Skeletal muscle cell (primary cell): ENCODE measurements around the gene TEAD1.
"Not testable (repeated sequence)": the region's sequence is repeated elsewhere in the genome, so short reads cannot be mapped to it uniquely, and the experiment has no call there.

Experiments
- DNase-seq: peaks from one replicate; pipeline ENCODE4 v3.0.0-alpha.2; 2010; ENCODE audit warnings: low read depth
- H3K4me3 ChIP-seq: 2 replicates; pipeline ENCODE4 v1.5.1; 2011; ENCODE audit warnings: low read depth, mild to moderate bottlenecking, control low read depth, low read length, moderate library complexity

Gene TEAD1

GRCh38 chr11:12754582-12755234, 80.5 kb downstream of the TEAD1 start:
- no peak for DNase-seq
- no peak overlapping the region for H3K4me3 ChIP-seq

- no peak overlapping the region for H3K4me3 ChIP-seq
- no peak for DNase-seq
These were observed 81.6 kb downstream of the TEAD1 start for GRCh38 chr11:12755510-12756453.

GRCh38 chr11:12756454-12756806, 82.2 kb downstream of the TEAD1 start:
- no peak overlapping the region for H3K4me3 ChIP-seq
- no peak for DNase-seq

- no peak overlapping the region for H3K4me3 ChIP-seq
- no peak for DNase-seq
These were observed 82.6 kb downstream of the TEAD1 start for GRCh38 chr11:12756867-12757266.

- no peak for DNase-seq
- no peak overlapping the region for H3K4me3 ChIP-seq
These were observed 83.2 kb downstream of the TEAD1 start for GRCh38 chr11:12757416-12757815.

GRCh38 chr11:12758117-12758516, 83.9 kb downstream of the TEAD1 start:
- DNase-seq, H3K4me3 ChIP-seq: not testable (repeated sequence)

GRCh38 chr11:12761029-12761428, 86.8 kb downstream of the TEAD1 start:
- no peak for DNase-seq

GRCh38 chr11:12762278-12762677, 88.1 kb downstream of the TEAD1 start:
- H3K4me3 ChIP-seq: no peak overlapping the region
- no peak for DNase-seq

More at GRCh38 chr11:12761029-12761428, 86.8 kb downstream of the TEAD1 start:
- H3K4me3 ChIP-seq: no peak overlapping the region

GRCh38 chr11:12762696-12763324, 88.6 kb downstream of the TEAD1 start:
- DNase-seq: no peak
- H3K4me3 ChIP-seq: no peak overlapping the region

GRCh38 chr11:12764187-12764914, 90.1 kb downstream of the TEAD1 start:
- H3K4me3 ChIP-seq: no peak overlapping the region
- no peak for DNase-seq

GRCh38 chr11:12765428-12765827, 91.2 kb downstream of the TEAD1 start:
- DNase-seq: no peak

GRCh38 chr11:12767027-12767426, 92.8 kb downstream of the TEAD1 start:
- H3K4me3 ChIP-seq: no peak overlapping the region
- no peak for DNase-seq

More at GRCh38 chr11:12765428-12765827, 91.2 kb downstream of the TEAD1 start:
- no peak overlapping the region for H3K4me3 ChIP-seq

- no peak for DNase-seq
These were observed 93.4 kb downstream of the TEAD1 start for GRCh38 chr11:12767577-12767976.

GRCh38 chr11:12768726-12769673, 94.8 kb downstream of the TEAD1 start:
- no peak for DNase-seq
- H3K4me3 ChIP-seq: no peak overlapping the region

More at GRCh38 chr11:12767577-12767976, 93.4 kb downstream of the TEAD1 start:
- H3K4me3 ChIP-seq: no peak overlapping the region

- DNase-seq: peak; percentile 77
- H3K4me3 ChIP-seq: no peak overlapping the region
These were observed 95.7 kb downstream of the TEAD1 start for GRCh38 chr11:12769834-12770345.

GRCh38 chr11:12770435-12770834, 96.2 kb downstream of the TEAD1 start:
- DNase-seq: no peak
- no peak overlapping the region for H3K4me3 ChIP-seq

GRCh38 chr11:12770966-12771597, 96.9 kb downstream of the TEAD1 start:
- DNase-seq: no peak

GRCh38 chr11:12771875-12772274, 97.7 kb downstream of the TEAD1 start:
- DNase-seq: no peak
- no peak overlapping the region for H3K4me3 ChIP-seq

More at GRCh38 chr11:12770966-12771597, 96.9 kb downstream of the TEAD1 start:
- no peak overlapping the region for H3K4me3 ChIP-seq
